M059J (cell line): ENCODE measurements around the gene MRPL39. TPM values are rescaled to one million over a fixed set of nuclear protein-coding genes. Genes with fewer than 3 reads are reported as not detected.
A peak's percentile ranks its signal among the peaks of the same experiment; 100 is the strongest.
"Not testable (repeated sequence)": the region's sequence is repeated elsewhere in the genome, so short reads cannot be mapped to it uniquely, and the experiment has no call there.

ENCODE experiments used
- DNase-seq: peaks from one replicate; pipeline ENCODE4 v3.0.0-alpha.2; 2012; ENCODE audit warnings: low read depth
- total RNA-seq: library from RNA; depleted of rRNA; stranded (reverse); fragments of >200 nt; shearing (Covaris generic); gene quantifications from 2 replicates; pipeline ENCODE4 v1.2.3, GENCODE V29; 2014; rRNA removed

Gene MRPL39
- 65.1 and 88.8 TPM in 2 replicates for total RNA-seq

- DNase-seq: peak; percentile 87
These were observed at the start of gene MRPL39 for GRCh38 chr21:25607151-25608043. Gene MRPL39 (minus strand): TSS chr21:25607481. CDS start chr21:25607475, 6 bp downstream.

- no peak for DNase-seq
These were observed 49.1 kb upstream of the MRPL39 start for GRCh38 chr21:25656412-25656811.

GRCh38 chr21:25649146-25649545 is 41.9 kb upstream of the MRPL39 start:
- DNase-seq: no peak

GRCh38 chr21:25647647-25648046 is 40.4 kb upstream of the MRPL39 start:
- DNase-seq: no peak

- DNase-seq: no peak
These were observed 39.2 kb upstream of the MRPL39 start for GRCh38 chr21:25646474-25646873.

GRCh38 chr21:25643486-25643885 is 36.2 kb upstream of the MRPL39 start:
- no peak for DNase-seq

- no peak for DNase-seq
These were observed 33.6 kb upstream of the MRPL39 start for GRCh38 chr21:25640943-25641292.

- DNase-seq: peak; percentile 24
These were observed 33.1 kb upstream of the MRPL39 start for GRCh38 chr21:25640202-25640942.

GRCh38 chr21:25639551-25640201 is 32.4 kb upstream of the MRPL39 start:
- DNase-seq: peak; percentile 24

- peak; percentile 58 for DNase-seq
These were observed 31.6 kb upstream of the MRPL39 start, which contains the start of gene JAM2 for GRCh38 chr21:25638660-25639550. Gene JAM2 (plus strand): TSS chr21:25639258. CDS start chr21:25639822, 564 bp downstream.

- no peak for DNase-seq
These were observed 30.8 kb upstream of the MRPL39 start for GRCh38 chr21:25637851-25638659.

- peak; percentile 39 for DNase-seq
These were observed 29.4 kb upstream of the MRPL39 start for GRCh38 chr21:25636727-25637126.

GRCh38 chr21:25635310-25635709 is 28.0 kb upstream of the MRPL39 start:
- DNase-seq: peak; percentile 54

GRCh38 chr21:25632296-25632695 is 25.0 kb upstream of the MRPL39 start:
- DNase-seq: no peak

GRCh38 chr21:25626757-25627156 is 19.5 kb upstream of the MRPL39 start:
- no peak for DNase-seq

- DNase-seq: not testable (repeated sequence)
These were observed 18.7 kb upstream of the MRPL39 start for GRCh38 chr21:25625776-25626555.

- peak; percentile 42 for DNase-seq
These were observed 17.8 kb upstream of the MRPL39 start for GRCh38 chr21:25625036-25625435.

GRCh38 chr21:25624511-25624910 is 17.2 kb upstream of the MRPL39 start:
- no peak for DNase-seq

GRCh38 chr21:25619198-25619597 is 11.9 kb upstream of the MRPL39 start:
- no peak for DNase-seq
